HEK293T (cell line): ENCODE measurements around the gene CNPY1.
"Not testable (repeated sequence)": the region's sequence is repeated elsewhere in the genome, so short reads cannot be mapped to it uniquely, and the experiment has no call there.

Experiments used
- BHLHE40 ChIP-seq: fragments of 450-650 bp; IDR thresholded peaks from 2 replicates; pipeline ENCODE4 v1.6.1; 2016; ENCODE audit warnings: mild to moderate bottlenecking, moderate library complexity, borderline replicate concordance
- SUZ12 ChIP-seq: fragments of 450-650 bp; IDR thresholded peaks from 2 replicates; pipeline ENCODE4 v1.6.1; 2016; ENCODE audit warnings: mild to moderate bottlenecking

- not testable (repeated sequence) for TF ChIP-seq BHLHE40, SUZ12
Measured at GRCh38 chr7:155546449-155546848, at the start of gene CNPY1.
